Stimulated activated CD4-positive, alpha-beta T cell treated with anti-CD3 and anti-CD28 coated beads, Interleukin-12 subunit alpha, Interleukin-12 subunit beta, amount 100 ng/mL, for 48 hours (primary cell): ENCODE measurements around the gene DNAJB4.
"Not testable (repeated sequence)": the region's sequence is repeated elsewhere in the genome, so short reads cannot be mapped to it uniquely, and the experiment has no call there.

Source experiments
- DNase-seq, 3 donors: peaks; one replicate each; pipeline ENCODE4 v3.0.0-alpha.2; 2020; ENCODE audit warnings: low read depth in 2 of 3, low spot score in 1 of 3

DNAJB4 gene

DNA sequence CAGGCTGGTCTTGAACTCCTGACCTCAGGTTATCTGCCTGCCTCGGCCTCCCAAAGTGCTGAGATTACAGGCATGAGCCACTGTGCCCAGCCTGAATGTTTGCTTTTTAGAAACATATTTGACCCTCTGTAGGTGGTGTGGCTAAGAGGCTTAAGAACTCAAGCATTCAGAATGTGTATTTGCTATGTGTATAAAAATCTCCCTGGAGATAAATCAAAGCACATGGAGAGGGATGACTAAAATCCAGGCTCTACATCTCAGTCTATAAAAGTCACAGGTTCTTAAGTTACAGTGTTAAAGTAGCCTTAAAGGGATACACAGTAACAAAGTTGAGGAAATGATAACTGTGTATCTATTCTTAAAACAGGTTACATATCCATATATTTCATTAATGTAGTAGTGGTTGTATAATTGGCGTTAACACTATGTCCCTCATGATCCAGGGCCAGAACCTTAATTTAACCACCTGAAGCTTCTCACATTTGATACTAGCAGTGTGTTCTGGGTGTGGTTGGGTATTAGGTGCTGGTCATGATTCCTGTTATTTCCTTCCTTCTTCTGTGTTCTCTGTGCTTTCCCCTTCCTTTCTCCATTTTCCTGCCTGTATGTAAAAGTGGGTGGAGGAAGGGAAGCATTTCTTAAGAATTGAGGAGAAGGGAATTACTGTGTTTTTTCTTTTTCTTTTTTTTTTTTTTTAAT, 57.2 kb downstream of the DNAJB4 start:
- DNase-seq, result no peak

DNA sequence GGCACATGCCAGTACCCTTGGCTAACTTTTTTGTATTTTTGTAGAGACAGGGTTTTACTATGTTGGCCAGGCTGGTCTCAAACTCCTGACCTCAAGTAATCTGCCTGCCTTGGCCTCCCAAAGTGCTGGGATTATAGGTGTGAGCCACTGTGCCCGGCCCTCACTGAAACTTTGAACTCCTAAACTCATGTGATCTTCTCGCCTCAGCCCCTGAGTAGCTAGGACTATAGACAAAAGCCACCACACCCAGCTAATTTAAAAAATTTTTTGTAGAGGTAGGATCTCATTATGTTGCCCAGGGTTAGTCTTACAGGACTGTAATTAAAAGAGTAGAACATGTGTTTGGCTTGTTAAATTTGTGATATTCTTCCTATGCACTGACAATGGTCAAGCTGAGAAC, 60.1 kb downstream of the DNAJB4 start:
- not testable (repeated sequence) for DNase-seq
